GM12874 (cell line): ENCODE results near the gene WDR38.

Source experiments
- CTCF ChIP-seq: IDR thresholded peaks from 2 replicates; pipeline ENCODE4 v1.5.1; 2011; ENCODE audit warnings: low read depth, mild to moderate bottlenecking, control low read depth, low read length, moderate library complexity; ENCODE audit not compliant: insufficient read depth

WDR38 gene

DNA sequence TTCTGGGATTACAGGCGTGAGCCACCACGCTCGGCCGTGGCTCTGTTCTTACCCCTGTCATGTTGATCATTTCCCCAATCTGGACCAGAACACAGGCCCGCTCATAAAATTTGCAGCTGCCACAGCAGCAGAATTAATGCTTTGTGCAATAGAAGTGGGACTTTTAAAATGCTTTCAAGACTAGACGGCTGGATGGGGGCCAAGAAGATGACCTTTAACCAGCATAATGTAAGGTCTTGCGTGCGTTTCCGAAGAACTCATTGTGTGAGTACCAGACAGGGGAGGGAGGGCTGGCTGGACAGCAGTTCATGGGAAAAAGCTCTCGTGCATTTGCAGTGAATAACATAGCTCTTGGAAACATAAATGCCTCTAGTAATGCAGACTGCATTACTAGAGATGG, 3.5 kb upstream of the WDR38 start:
- TF ChIP-seq CTCF = no peak

GRCh38 chr9:124852121-124852828, 985 bp upstream of the WDR38 start:
- no peak for TF ChIP-seq CTCF

- TF ChIP-seq CTCF = no peak
Measured at GRCh38 chr9:124853605-124854143, 414 bp downstream of the WDR38 start.

GRCh38 chr9:124854161-124854560, 901 bp downstream of the WDR38 start:
- no peak for TF ChIP-seq CTCF

DNA sequence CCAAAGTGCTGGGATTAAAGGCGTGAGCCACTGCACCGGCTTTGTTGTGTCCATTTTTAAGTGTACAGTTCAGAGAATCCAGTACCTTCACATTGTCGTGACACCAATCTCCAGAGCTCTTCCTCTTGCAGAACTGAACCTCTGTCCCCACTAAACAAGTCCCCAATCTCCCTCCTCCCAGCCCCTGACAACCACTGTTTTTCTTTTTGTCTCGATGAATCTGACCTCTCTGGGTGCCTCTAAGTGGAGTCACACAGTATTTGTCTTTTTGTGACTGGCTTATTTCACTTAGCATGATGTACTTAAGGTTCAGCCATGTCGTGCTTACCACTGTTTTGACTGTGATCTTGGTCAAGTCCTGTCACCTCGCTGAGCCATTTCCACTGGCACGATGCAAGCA, 1.6 kb downstream of the WDR38 start:
- TF ChIP-seq CTCF = no peak

GRCh38 chr9:124855566-124855943, 2.3 kb downstream of the WDR38 start:
- TF ChIP-seq CTCF = no peak

- TF ChIP-seq CTCF = peak; percentile 39; the same call in 1 of the 2 replicates
Measured at GRCh38 chr9:124855944-124856765, 2.9 kb downstream of the WDR38 start.
